ENCODE measurements around the gene TMEM150B. TPM values are rescaled to one million over a fixed set of nuclear protein-coding genes. Genes with fewer than 3 reads are reported as not detected.

The TMEM150B gene
- total RNA-seq, 1 experiment from 2014 or later, result not detected

- Histone ChIP-seq H3K36me3 (ENCODE audit: low read depth, low read length) (no peaks in the 10 kb centered on the region), H3F3A (ENCODE audit: low read length, unreplicated experiment) (no peaks in the 10 kb centered on the region), H2AFZ (ENCODE audit: low read length) (no peak overlapping the region; the same call in 1 of the 2 replicates), H3K27ac (ENCODE audit: low read length) (peak overlapping the region; percentile 38), H3K27me3 (ENCODE audit: low read length) (no peaks in the 10 kb centered on the region), H3K79me2 (ENCODE audit: low read length) (peaks cover 11% of the 10 kb centered on the region), H3K9me2 (replicated peaks; ENCODE audit: low read length) (no peaks in the 10 kb centered on the region), H3K4me2 (ENCODE audit: low read length) (peak overlapping the region; percentile 97), H3K4me3 (ENCODE audit: low read length) (peak overlapping the region; percentile 80), H4K20me1 (ENCODE audit: low read length) (no peaks in the 10 kb centered on the region), H3K9me3 (ENCODE audit: low read length) (no peaks in the 10 kb centered on the region), H3K9ac (ENCODE audit: low read length) (peak overlapping the region; percentile 88), H3K4me1 (ENCODE audit: insufficient read depth, low read length) (peaks cover 19% of the 10 kb centered on the region)
- no peak for TF ChIP-seq EZH2 (IDR thresholded peaks at IDR 0.05; ENCODE audit: low read length, unreplicated experiment)
- TF ChIP-seq EZH2phosphoT487 (IDR thresholded peaks at IDR 0.05; ENCODE audit: borderline replicate concordance, low read length), result no peak
- TF ChIP-seq CTCF (conservative IDR thresholded peaks at IDR 0.05; ENCODE audit: low read depth, low read length), result no peak
- no TSS peak for BruUV-seq (replicated peaks)
- ChIA-PET POLR2A (ENCODE audit: unreplicated experiment) (interaction anchor here (0.5 to 1.8 kb wide), 10 partner anchors 10 to 1073 kb away, joined by 3 to 8 read pairs (median 4); partner anchors contain the start of genes PPP6R1, TMEM238 and UBE2S), CTCF (interaction anchor here (0.6 to 1.2 kb wide), 6 partner anchors 8 to 44 kb away, joined by 3 to 9 read pairs (median 5); partner anchors contain the start of gene TMEM238)
- DNase-seq (no peak), ATAC-seq (no peak)
- intact Hi-C loops (cut with micrococcal nuclease), result loop anchor here (1.0 to 5.0 kb wide), 4 partner anchors 15 to 128 kb away; partner anchors contain the start of genes COX6B2, RPL28 and TMEM238
Measured at GRCh38 chr19:55339889-55340783, 15.0 kb upstream of the TMEM150B start.

- H3K4me2 ChIP-seq (ENCODE audit: low read length), result peak within 1 kb of the TSS; percentile 97
- H3K36me3 ChIP-seq (ENCODE audit: low read depth, low read length), result no peaks in the 10 kb centered on the region
- peak within 1 kb of the TSS; percentile 72 for H2AFZ ChIP-seq (ENCODE audit: low read length)
- peak within 1 kb of the TSS; percentile 95 for H3K27ac ChIP-seq (ENCODE audit: low read length)
- peak within 1 kb of the TSS; percentile 88 for H3K9ac ChIP-seq (ENCODE audit: low read length)
- ATAC-seq, result peak; percentile 86
- H3K79me2 ChIP-seq (ENCODE audit: low read length), result peaks cover 11% of the 10 kb centered on the region
- BruUV-seq (replicated peaks), result no TSS peak
- ChIA-PET CTCF (interaction anchor here (0.6 to 1.5 kb wide), 7 partner anchors 9 to 45 kb away, joined by 3 to 9 read pairs (median 5); partner anchors contain the start of gene TMEM238), POLR2A (ENCODE audit: unreplicated experiment) (interaction anchor here (0.5 to 1.8 kb wide), 19 partner anchors 11 to 1495 kb away, joined by 3 to 9 read pairs (median 4); partner anchors contain the start of genes BRSK1, HSPBP1, ISOC2 and PPP6R1)
- H3K4me1 ChIP-seq (ENCODE audit: insufficient read depth, low read length), result peaks cover 19% of the 10 kb centered on the region
- H3K27me3 ChIP-seq (ENCODE audit: low read length), result no peaks in the 10 kb centered on the region
- peak within 1 kb of the TSS; percentile 80 for H3K4me3 ChIP-seq (ENCODE audit: low read length)
- peak; percentile 27; the same call in 1 of the 2 replicates for TF ChIP-seq CTCF (conservative IDR thresholded peaks at IDR 0.05; ENCODE audit: low read depth, low read length)
- no peak for TF ChIP-seq EZH2phosphoT487 (IDR thresholded peaks at IDR 0.05; ENCODE audit: borderline replicate concordance, low read length)
- intact Hi-C loops (cut with micrococcal nuclease), result loop anchor here (1.0 to 5.0 kb wide), 4 partner anchors 16 to 127 kb away; partner anchors contain the start of genes COX6B2, RPL28 and TMEM238
- H4K20me1 ChIP-seq (ENCODE audit: low read length), result no peaks in the 10 kb centered on the region
- DNase-seq, result peak; percentile 100
- H3F3A ChIP-seq (ENCODE audit: low read length, unreplicated experiment), result no peaks in the 10 kb centered on the region
- H3K9me3 ChIP-seq (ENCODE audit: low read length), result no peaks in the 10 kb centered on the region
- H3K9me2 ChIP-seq (replicated peaks; ENCODE audit: low read length), result no peaks in the 10 kb centered on the region
Measured at GRCh38 chr19:55339105-55339888, 14.2 kb upstream of the TMEM150B start, which contains the start of gene KMT5C. TSS of gene KMT5C (plus strand) at chr19:55339876. CDS start at chr19:55341937, 2,061 bp downstream.

Data from PC-3 (cell line).